Inferior parietal cortex (tissue), 1 donor: ENCODE measurements around the gene REC8.
"Not testable (repeated sequence)": the region's sequence is repeated elsewhere in the genome, so short reads cannot be mapped to it uniquely, and the experiment has no call there.

Experiments used
- DNase-seq: peaks from one replicate; pipeline ENCODE4 v3.0.0-alpha.2; 2016; ENCODE audit errors: extremely low spot score

The REC8 gene

GRCh38 chr14:24203249-24203886, 31.5 kb downstream of the REC8 start:
- DNase-seq, result not testable (repeated sequence)

GRCh38 chr14:24204163-24205146, 32.6 kb downstream of the REC8 start:
- DNase-seq, result no peak

- DNase-seq, result no peak
Measured at GRCh38 chr14:24206260-24207103, 34.6 kb downstream of the REC8 start.

GRCh38 chr14:24207104-24207551, 35.2 kb downstream of the REC8 start:
- DNase-seq, result no peak

- no peak for DNase-seq
Measured at GRCh38 chr14:24207625-24208024, 35.7 kb downstream of the REC8 start.

- no peak for DNase-seq
Measured at GRCh38 chr14:24211311-24211710, 39.4 kb downstream of the REC8 start.

- peak; percentile 90 for DNase-seq
Measured at GRCh38 chr14:24212924-24213865, 41.3 kb downstream of the REC8 start, which contains the start of gene CHMP4A. TSS of gene CHMP4A (minus strand) at chr14:24213488. CDS start at chr14:24213439, 49 bp downstream.

- DNase-seq, result no peak
Measured at GRCh38 chr14:24213866-24214662, 42.2 kb downstream of the REC8 start.

- peak; percentile 91 for DNase-seq
Measured at GRCh38 chr14:24215495-24216344, 43.8 kb downstream of the REC8 start, which contains the start of gene MDP1. TSS of gene MDP1 (minus strand) at chr14:24216066. CDS start at chr14:24215955, 111 bp downstream.

GRCh38 chr14:24216345-24216699, 44.4 kb downstream of the REC8 start:
- no peak for DNase-seq

GRCh38 chr14:24216876-24217275, 45.0 kb downstream of the REC8 start:
- not testable (repeated sequence) for DNase-seq

- DNase-seq, result no peak
Measured at GRCh38 chr14:24219080-24219479, 47.2 kb downstream of the REC8 start.

GRCh38 chr14:24219521-24219920, 47.6 kb downstream of the REC8 start:
- DNase-seq, result no peak

GRCh38 chr14:24222987-24223386, 51.1 kb downstream of the REC8 start:
- not testable (repeated sequence) for DNase-seq

- DNase-seq, result no peak
Measured at GRCh38 chr14:24224618-24225071, 52.8 kb downstream of the REC8 start.

GRCh38 chr14:24226473-24226872, 54.6 kb downstream of the REC8 start:
- no peak for DNase-seq

- no peak for DNase-seq
Measured at GRCh38 chr14:24228902-24229301, 57.0 kb downstream of the REC8 start.
